Neural progenitor cell (in vitro differentiated cells): ENCODE measurements around the gene TMEM30A. TPM values are rescaled to one million over a fixed set of nuclear protein-coding genes. Genes with fewer than 3 reads are reported as not detected.

Experiments
- DNase-seq: peaks from one replicate; pipeline ENCODE4 v3.0.0-alpha.2; 2016; ENCODE audit warnings: low spot score
- H2AFZ ChIP-seq: fragments of 200-600 bp; sonication (generic); replicated peaks from 2 replicates; pipeline ENCODE4 v1.6.1; 2016; ENCODE audit warnings: antibody characterized with exemption
- H3F3A ChIP-seq: fragments of 200-600 bp; sonication (generic); 2 replicates; pipeline ENCODE4 v1.6.1; 2016; ENCODE audit warnings: antibody characterized with exemption, low read depth
- H3K27ac ChIP-seq: fragments of 200-600 bp; sonication (generic); 2 replicates; pipeline ENCODE4 v1.5.1; 2016; ENCODE audit warnings: mild to moderate bottlenecking
- H3K27me3 ChIP-seq: fragments of 200-600 bp; sonication (generic); 2 replicates; pipeline ENCODE4 v1.6.1; 2016; ENCODE audit warnings: mild to moderate bottlenecking, moderate library complexity
- H3K36me3 ChIP-seq: fragments of 200-600 bp; sonication (generic); 2 replicates; pipeline ENCODE4 v1.5.1; 2016
- H3K4me1 ChIP-seq: fragments of 200-600 bp; sonication (generic); 2 replicates; pipeline ENCODE4 v1.6.1; 2016; ENCODE audit warnings: mixed run types
- H3K4me2 ChIP-seq: fragments of 200-600 bp; sonication (generic); 2 replicates; pipeline ENCODE4 v1.6.1; 2016
- H3K4me3 ChIP-seq: fragments of 200-600 bp; sonication (generic); 2 replicates; pipeline ENCODE4 v1.5.1; 2016
- H3K79me2 ChIP-seq: fragments of 200-600 bp; sonication (generic); 2 replicates; pipeline ENCODE4 v1.6.1; 2016; ENCODE audit warnings: low read depth
- H3K9ac ChIP-seq: fragments of 200-600 bp; sonication (generic); 2 replicates; pipeline ENCODE4 v1.6.1; 2016
- H3K9me3 ChIP-seq: fragments of 200-600 bp; sonication (generic); 2 replicates; pipeline ENCODE4 v1.5.1; 2016; ENCODE audit warnings: low read depth
- H4K20me1 ChIP-seq: fragments of 200-600 bp; sonication (generic); 2 replicates; pipeline ENCODE4 v1.6.1; 2016; ENCODE audit warnings: low read depth
- H3K27ac Mint-ChIP-seq: 3 replicates; pipeline ENCODE4 v1.8.0; 2021; ENCODE audit warnings: mixed read lengths
- H3K27me3 Mint-ChIP-seq: 2 replicates; pipeline ENCODE4 v1.8.0; 2022; ENCODE audit warnings: low read depth, mild to moderate bottlenecking, inconsistent platforms, moderate library complexity, mixed read lengths; ENCODE audit not compliant: insufficient read depth
- H3K36me3 Mint-ChIP-seq: 3 replicates; pipeline ENCODE4 v1.8.0; 2021; ENCODE audit warnings: mixed read lengths
- H3K4me1 Mint-ChIP-seq: 3 replicates; pipeline ENCODE4 v1.8.0; 2021; ENCODE audit warnings: mixed read lengths
- H3K4me3 Mint-ChIP-seq: 3 replicates; pipeline ENCODE4 v1.8.0; 2021; ENCODE audit warnings: mild to moderate bottlenecking, moderate library complexity, mixed read lengths
- H3K9me3 Mint-ChIP-seq: 3 replicates; pipeline ENCODE4 v1.8.0; 2020; ENCODE audit warnings: mixed read lengths
- CTCF ChIP-seq: fragments of 200-600 bp; sonication (generic); IDR thresholded peaks from 2 replicates; pipeline ENCODE4 v1.5.1; 2017; ENCODE audit warnings: antibody characterized with exemption, mild to moderate bottlenecking
- EZH2 ChIP-seq: fragments of 200-600 bp; sonication (generic); IDR thresholded peaks from 2 replicates; pipeline ENCODE4 v1.6.1; 2017; ENCODE audit warnings: antibody characterized with exemption, mild to moderate bottlenecking, moderate library complexity
- EZH2phosphoT487 ChIP-seq: fragments of 200-600 bp; sonication (generic); IDR thresholded peaks from 2 replicates; pipeline ENCODE4 v1.6.1; 2017; ENCODE audit warnings: antibody characterized with exemption
- total RNA-seq: library from RNA; depleted of rRNA; stranded (reverse); fragments of >200 nt; gene quantifications from 2 replicates; pipeline ENCODE4 v1.2.3, GENCODE V29; 2015; ENCODE audit warnings: low replicate concordance

Gene TMEM30A
- total RNA-seq, 1 donor from 2014 or later = 86.0 TPM

- peaks cover 2% of the 10 kb centered on the region for H3K36me3 Mint-ChIP-seq
- H3K9me3 Mint-ChIP-seq = peaks cover 5% of the 10 kb centered on the region
- Histone ChIP-seq H3F3A (peaks cover 52% of the 10 kb centered on the region), H2AFZ (no peak overlapping the region), H3K4me3 (no peak overlapping the region), H3K9ac (no peak overlapping the region), H3K4me2 (peak overlapping the region; percentile 36), H3K27ac (no peak overlapping the region), H3K36me3 (peaks cover 3% of the 10 kb centered on the region), H3K79me2 (peaks cover 88% of the 10 kb centered on the region), H4K20me1 (no peaks in the 10 kb centered on the region), H3K9me3 (no peaks in the 10 kb centered on the region), H3K27me3 (no peaks in the 10 kb centered on the region), H3K4me1 (peaks cover 80% of the 10 kb centered on the region)
- TF ChIP-seq CTCF (no peak), EZH2phosphoT487 (no peak), EZH2 (no peak)
- no peak overlapping the region for H3K4me3 Mint-ChIP-seq
- H3K4me1 Mint-ChIP-seq = peaks cover 43% of the 10 kb centered on the region
- peaks cover 4% of the 10 kb centered on the region for H3K27me3 Mint-ChIP-seq
- no peak for DNase-seq
- H3K27ac Mint-ChIP-seq = no peak overlapping the region
Measured at GRCh38 chr6:75329703-75330102, 45.1 kb upstream of the TMEM30A start.

- Histone ChIP-seq H3K79me2 (peaks cover 90% of the 10 kb centered on the region), H3K9ac (no peak overlapping the region), H2AFZ (no peak overlapping the region), H3K4me1 (peaks cover 63% of the 10 kb centered on the region), H3K9me3 (peaks cover 12% of the 10 kb centered on the region), H3F3A (peaks cover 34% of the 10 kb centered on the region), H3K27ac (peak overlapping the region; percentile 91), H3K36me3 (peaks cover 12% of the 10 kb centered on the region), H4K20me1 (no peaks in the 10 kb centered on the region), H3K4me3 (no peak overlapping the region), H3K4me2 (peak overlapping the region; percentile 2), H3K27me3 (no peaks in the 10 kb centered on the region)
- no peak for DNase-seq
- TF ChIP-seq EZH2phosphoT487 (no peak), CTCF (no peak), EZH2 (no peak)
- Mint-ChIP-seq H3K27ac (no peak overlapping the region), H3K4me3 (no peak overlapping the region), H3K4me1 (peaks cover 27% of the 10 kb centered on the region), H3K27me3 (peaks cover 5% of the 10 kb centered on the region), H3K9me3 (peaks cover 15% of the 10 kb centered on the region), H3K36me3 (peaks cover 2% of the 10 kb centered on the region)
Measured at GRCh38 chr6:75327807-75328206, 43.2 kb upstream of the TMEM30A start.

- TF ChIP-seq EZH2 (no peak), EZH2phosphoT487 (no peak), CTCF (no peak)
- peak overlapping the region; percentile 91 for H3K27ac ChIP-seq
- peak; percentile 84 for DNase-seq
Measured at GRCh38 chr6:75326557-75327258, 42.1 kb upstream of the TMEM30A start.

More at GRCh38 chr6:75326557-75327258, 42.1 kb upstream of the TMEM30A start:
- Mint-ChIP-seq H3K27ac (peak overlapping the region; percentile 0), H3K9me3 (peaks cover 23% of the 10 kb centered on the region), H3K4me1 (peaks cover 17% of the 10 kb centered on the region), H3K36me3 (peaks cover 4% of the 10 kb centered on the region), H3K27me3 (peaks cover 5% of the 10 kb centered on the region), H3K4me3 (no peak overlapping the region)
- Histone ChIP-seq H3K36me3 (peaks cover 12% of the 10 kb centered on the region), H4K20me1 (no peaks in the 10 kb centered on the region), H3K9ac (no peak overlapping the region), H3K27me3 (no peaks in the 10 kb centered on the region), H3K4me2 (peak overlapping the region; percentile 76), H3K9me3 (peaks cover 12% of the 10 kb centered on the region), H3K4me3 (peak overlapping the region; percentile 31), H3K79me2 (peaks cover 90% of the 10 kb centered on the region), H2AFZ (peak overlapping the region; percentile 39), H3F3A (peaks cover 27% of the 10 kb centered on the region), H3K4me1 (peaks cover 52% of the 10 kb centered on the region)
